ENCODE results near the gene KCNN3.

The KCNN3 gene

DNA sequence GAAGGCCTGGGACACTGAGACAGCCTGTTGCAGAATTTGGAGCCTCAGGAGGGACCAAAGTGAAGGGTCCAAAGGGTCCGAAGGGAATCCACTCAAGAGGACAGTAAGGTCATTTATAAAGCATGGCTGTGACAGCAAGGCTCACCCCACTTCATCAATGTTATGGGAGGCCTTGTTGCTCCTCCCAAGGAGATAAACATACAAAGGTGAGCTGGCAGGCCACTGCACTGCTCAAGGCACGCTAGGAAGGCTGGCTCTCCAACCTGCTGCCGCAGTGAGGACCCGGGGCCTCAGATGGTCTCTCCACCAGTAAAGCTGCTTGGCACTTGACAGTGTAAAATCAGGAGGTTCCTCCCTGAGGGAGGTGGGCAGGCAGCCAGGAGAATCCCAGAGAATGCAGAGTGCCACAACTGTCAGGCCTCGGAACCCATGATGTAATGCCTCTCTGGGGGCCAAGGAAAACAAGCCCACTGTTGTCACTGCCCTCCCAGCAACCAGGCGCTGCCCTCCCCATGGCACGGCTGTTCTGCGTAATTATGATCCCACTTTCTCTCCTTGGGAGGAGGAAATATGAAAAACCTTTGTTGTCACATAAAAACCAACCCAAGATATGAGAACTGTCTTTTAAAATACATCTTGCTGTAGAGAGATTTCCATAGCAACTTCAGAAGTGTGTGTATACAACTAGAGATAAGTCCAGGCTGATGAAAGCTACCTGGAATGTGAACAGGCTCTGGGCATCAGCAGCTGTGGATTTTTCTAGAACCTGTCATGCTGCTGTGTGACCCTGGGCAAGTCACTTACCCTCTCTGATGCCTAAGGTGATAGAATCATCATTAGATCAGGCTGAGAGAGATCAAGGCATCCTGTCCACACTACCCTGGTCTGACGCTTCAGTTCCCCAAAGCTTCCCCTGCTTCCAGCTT, 102.5 kb downstream of the KCNN3 start:
- CTCF ChIA-PET: interaction anchor here (0.6 to 1.1 kb wide), 4 partner anchors 12 to 208 kb away, joined by 3 to 5 read pairs (median 3); no protein-coding TSS in a partner anchor
- POLR2A ChIA-PET: no interaction called here
- 0 out of 2 replicates have a peak, but pooled peaks have one; percentile 72 for TF ChIP-seq ZFP69B (tag by site-specific recombination; IDR thresholded peaks at IDR 0.05)
- TF ChIP-seq ZNF660 (tag by site-specific recombination; IDR thresholded peaks at IDR 0.05): peak; percentile 83
- no peak for TF ChIP-seq ZNF404 (tag by site-specific recombination; IDR thresholded peaks at IDR 0.05)
- TF ChIP-seq SCRT1 (tag by site-specific recombination; IDR thresholded peaks at IDR 0.05; ENCODE audit: borderline replicate concordance): peak; percentile 51; the same call in 1 of the 2 replicates
- peak; percentile 93 for TF ChIP-seq ZNF600 (tag by site-specific recombination; IDR thresholded peaks at IDR 0.05)
- TF ChIP-seq ZNF560 (tag by site-specific recombination; IDR thresholded peaks at IDR 0.05; ENCODE audit: borderline replicate concordance): no peak
- TF ChIP-seq IKZF3 (tag by site-specific recombination; IDR thresholded peaks at IDR 0.05): peak; percentile 63
- no peak for TF ChIP-seq ZNF23 (tag by site-specific recombination; IDR thresholded peaks at IDR 0.05; ENCODE audit: borderline replicate concordance)
- TF ChIP-seq, protein P1, sequence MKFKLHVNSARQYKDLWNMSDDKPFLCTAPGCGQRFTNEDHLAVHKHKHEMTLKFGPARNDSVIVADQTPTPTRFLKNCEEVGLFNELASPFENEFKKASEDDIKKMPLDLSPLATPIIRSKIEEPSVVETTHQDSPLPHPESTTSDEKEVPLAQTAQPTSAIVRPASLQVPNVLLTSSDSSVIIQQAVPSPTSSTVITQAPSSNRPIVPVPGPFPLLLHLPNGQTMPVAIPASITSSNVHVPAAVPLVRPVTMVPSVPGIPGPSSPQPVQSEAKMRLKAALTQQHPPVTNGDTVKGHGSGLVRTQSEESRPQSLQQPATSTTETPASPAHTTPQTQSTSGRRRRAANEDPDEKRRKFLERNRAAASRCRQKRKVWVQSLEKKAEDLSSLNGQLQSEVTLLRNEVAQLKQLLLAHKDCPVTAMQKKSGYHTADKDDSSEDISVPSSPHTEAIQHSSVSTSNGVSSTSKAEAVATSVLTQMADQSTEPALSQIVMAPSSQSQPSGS (tag by site-specific recombination; IDR thresholded peaks at IDR 0.05; ENCODE audit: low read depth): peak; percentile 79
- peak; percentile 91 for TF ChIP-seq ZBTB17 (tag by site-specific recombination; IDR thresholded peaks at IDR 0.05)
- TF ChIP-seq ZNF514 (tag by site-specific recombination; IDR thresholded peaks at IDR 0.05): no peak
- 0 out of 2 replicates have a peak, but pooled peaks have one; percentile 25 for TF ChIP-seq OSR2 (tag by site-specific recombination; IDR thresholded peaks at IDR 0.05)
- TF ChIP-seq, protein P2, sequence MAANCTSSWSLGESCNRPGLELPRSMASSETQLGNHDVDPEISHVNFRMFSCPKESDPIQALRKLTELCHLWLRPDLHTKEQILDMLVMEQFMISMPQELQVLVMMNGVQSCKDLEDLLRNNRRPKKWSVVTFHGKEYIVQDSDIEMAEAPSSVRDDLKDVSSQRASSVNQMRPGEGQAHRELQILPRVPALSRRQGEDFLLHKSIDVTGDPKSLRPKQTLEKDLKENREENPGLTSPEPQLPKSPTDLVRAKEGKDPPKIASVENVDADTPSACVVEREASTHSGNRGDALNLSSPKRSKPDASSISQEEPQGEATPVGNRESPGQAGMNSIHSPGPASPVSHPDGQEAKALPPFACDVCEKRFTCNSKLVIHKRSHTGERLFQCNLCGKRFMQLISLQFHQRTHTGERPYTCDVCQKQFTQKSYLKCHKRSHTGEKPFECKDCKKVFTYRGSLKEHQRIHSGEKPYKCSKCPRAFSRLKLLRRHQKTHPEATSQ (tag by site-specific recombination; IDR thresholded peaks at IDR 0.05): no peak
- no peak for TF ChIP-seq ZSCAN16 (tag by site-specific recombination; IDR thresholded peaks at IDR 0.05)
- no peak for TF ChIP-seq ZNF658 (tag by site-specific recombination; IDR thresholded peaks at IDR 0.05)
- TF ChIP-seq, protein P3, sequence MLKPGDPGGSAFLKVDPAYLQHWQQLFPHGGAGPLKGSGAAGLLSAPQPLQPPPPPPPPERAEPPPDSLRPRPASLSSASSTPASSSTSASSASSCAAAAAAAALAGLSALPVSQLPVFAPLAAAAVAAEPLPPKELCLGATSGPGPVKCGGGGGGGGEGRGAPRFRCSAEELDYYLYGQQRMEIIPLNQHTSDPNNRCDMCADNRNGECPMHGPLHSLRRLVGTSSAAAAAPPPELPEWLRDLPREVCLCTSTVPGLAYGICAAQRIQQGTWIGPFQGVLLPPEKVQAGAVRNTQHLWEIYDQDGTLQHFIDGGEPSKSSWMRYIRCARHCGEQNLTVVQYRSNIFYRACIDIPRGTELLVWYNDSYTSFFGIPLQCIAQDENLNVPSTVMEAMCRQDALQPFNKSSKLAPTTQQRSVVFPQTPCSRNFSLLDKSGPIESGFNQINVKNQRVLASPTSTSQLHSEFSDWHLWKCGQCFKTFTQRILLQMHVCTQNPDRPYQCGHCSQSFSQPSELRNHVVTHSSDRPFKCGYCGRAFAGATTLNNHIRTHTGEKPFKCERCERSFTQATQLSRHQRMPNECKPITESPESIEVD (tag by site-specific recombination; IDR thresholded peaks at IDR 0.05): peak; percentile 17; the same call in 1 of the 2 replicates
- peak; percentile 96 for TF ChIP-seq ZNF549 (tag by site-specific recombination; IDR thresholded peaks at IDR 0.05)
- TF ChIP-seq, protein P4, sequence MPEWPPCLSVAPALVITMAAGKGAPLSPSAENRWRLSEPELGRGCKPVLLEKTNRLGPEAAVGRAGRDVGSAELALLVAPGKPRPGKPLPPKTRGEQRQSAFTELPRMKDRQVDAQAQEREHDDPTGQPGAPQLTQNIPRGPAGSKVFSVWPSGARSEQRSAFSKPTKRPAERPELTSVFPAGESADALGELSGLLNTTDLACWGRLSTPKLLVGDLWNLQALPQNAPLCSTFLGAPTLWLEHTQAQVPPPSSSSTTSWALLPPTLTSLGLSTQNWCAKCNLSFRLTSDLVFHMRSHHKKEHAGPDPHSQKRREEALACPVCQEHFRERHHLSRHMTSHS (tag by site-specific recombination; IDR thresholded peaks at IDR 0.05): no peak
- peak; percentile 63; the same call in 1 of the 2 replicates for TF ChIP-seq ZNF24 (tag by site-specific recombination; IDR thresholded peaks at IDR 0.05)
- TF ChIP-seq GLIS1 (tag by site-specific recombination; IDR thresholded peaks at IDR 0.05): peak; percentile 98
- TF ChIP-seq KLF8 (tag by site-specific recombination; IDR thresholded peaks at IDR 0.05): 0 out of 2 replicates have a peak, but pooled peaks have one; percentile 59
- TF ChIP-seq, protein P5, sequence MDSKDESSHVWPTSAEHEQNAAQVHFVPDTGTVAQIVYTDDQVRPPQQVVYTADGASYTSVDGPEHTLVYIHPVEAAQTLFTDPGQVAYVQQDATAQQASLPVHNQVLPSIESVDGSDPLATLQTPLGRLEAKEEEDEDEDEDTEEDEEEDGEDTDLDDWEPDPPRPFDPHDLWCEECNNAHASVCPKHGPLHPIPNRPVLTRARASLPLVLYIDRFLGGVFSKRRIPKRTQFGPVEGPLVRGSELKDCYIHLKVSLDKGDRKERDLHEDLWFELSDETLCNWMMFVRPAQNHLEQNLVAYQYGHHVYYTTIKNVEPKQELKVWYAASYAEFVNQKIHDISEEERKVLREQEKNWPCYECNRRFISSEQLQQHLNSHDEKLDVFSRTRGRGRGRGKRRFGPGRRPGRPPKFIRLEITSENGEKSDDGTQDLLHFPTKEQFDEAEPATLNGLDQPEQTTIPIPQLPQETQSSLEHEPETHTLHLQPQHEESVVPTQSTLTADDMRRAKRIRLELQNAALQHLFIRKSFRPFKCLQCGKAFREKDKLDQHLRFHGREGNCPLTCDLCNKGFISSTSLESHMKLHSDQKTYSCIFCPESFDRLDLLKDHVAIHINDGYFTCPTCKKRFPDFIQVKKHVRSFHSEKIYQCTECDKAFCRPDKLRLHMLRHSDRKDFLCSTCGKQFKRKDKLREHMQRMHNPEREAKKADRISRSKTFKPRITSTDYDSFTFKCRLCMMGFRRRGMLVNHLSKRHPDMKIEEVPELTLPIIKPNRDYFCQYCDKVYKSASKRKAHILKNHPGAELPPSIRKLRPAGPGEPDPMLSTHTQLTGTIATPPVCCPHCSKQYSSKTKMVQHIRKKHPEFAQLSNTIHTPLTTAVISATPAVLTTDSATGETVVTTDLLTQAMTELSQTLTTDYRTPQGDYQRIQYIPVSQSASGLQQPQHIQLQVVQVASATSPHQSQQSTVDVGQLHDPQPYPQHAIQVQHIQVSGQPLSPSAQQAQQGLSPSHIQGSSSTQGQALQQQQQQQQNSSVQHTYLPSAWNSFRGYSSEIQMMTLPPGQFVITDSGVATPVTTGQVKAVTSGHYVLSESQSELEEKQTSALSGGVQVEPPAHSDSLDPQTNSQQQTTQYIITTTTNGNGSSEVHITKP (tag by site-specific recombination; IDR thresholded peaks at IDR 0.05): peak; percentile 93
- TF ChIP-seq KLF16 (tag by site-specific recombination; IDR thresholded peaks at IDR 0.05): peak; percentile 71; the same call in 1 of the 2 replicates
- TF ChIP-seq SP7 (tag by site-specific recombination; IDR thresholded peaks at IDR 0.05): peak; percentile 75
- TF ChIP-seq ZBTB20 (tag by site-specific recombination; IDR thresholded peaks at IDR 0.05): peak; percentile 79
- TF ChIP-seq ZNF16 (tag by site-specific recombination; IDR thresholded peaks at IDR 0.05; ENCODE audit: low read depth): peak; percentile 55; the same call in 1 of the 2 replicates
- TF ChIP-seq ZNF561 (tag by site-specific recombination; IDR thresholded peaks at IDR 0.05; ENCODE audit: borderline replicate concordance): peak; percentile 50; the same call in 1 of the 2 replicates
- TF ChIP-seq KLF1 (tag by site-specific recombination; IDR thresholded peaks at IDR 0.05): peak; percentile 72
- TF ChIP-seq ZNF146 (tag by site-specific recombination; IDR thresholded peaks at IDR 0.05): no peak

More for the DNA sequence above, 102.5 kb downstream of the KCNN3 start:
- no peaks in the 10 kb centered on the region for H3K9me3 ChIP-seq (ENCODE audit: control insufficient read depth, insufficient read depth, low read depth, low read length)
- no peaks in the 10 kb centered on the region for H3K36me3 ChIP-seq (ENCODE audit: control insufficient read depth in 2 of 2, insufficient read depth in 1 of 2, low read length in 2 of 2)
- H3K4me3 ChIP-seq (ENCODE audit: low read depth, low read length): no peak overlapping the region
- peaks cover 5% of the 10 kb centered on the region for H3K4me1 ChIP-seq (ENCODE audit: control insufficient read depth, insufficient read depth, low read length)
- no peak overlapping the region for H3K27ac ChIP-seq (ENCODE audit: extremely low read depth, low read depth, low read length)
